Loucy (cell line): ENCODE data around the gene COL21A1.

Experiments used
- H2AFZ ChIP-seq: fragments of 200-600 bp; sonication (generic); 2 replicates; pipeline ENCODE4 v1.6.0; 2016; ENCODE audit warnings: antibody characterized with exemption, mild to moderate bottlenecking, low read length, moderate library complexity
- H3F3A ChIP-seq: fragments of 200-600 bp; 2 replicates; pipeline ENCODE4 v1.6.0; 2016; ENCODE audit warnings: antibody characterized with exemption, low read depth, mild to moderate bottlenecking
- H3K27me3 ChIP-seq: fragments of 200-600 bp; sonication (generic); 2 replicates; pipeline ENCODE4 v1.6.1; 2014; ENCODE audit warnings: low read length, mild to moderate bottlenecking; ENCODE audit not compliant: insufficient read depth, poor library complexity, severe bottlenecking
- H3K36me3 ChIP-seq: fragments of 200-600 bp; sonication (generic); 2 replicates; pipeline ENCODE4 v1.6.1; 2016; ENCODE audit warnings: low read length; ENCODE audit not compliant: insufficient read depth
- H3K4me1 ChIP-seq: fragments of 200-600 bp; sonication (generic); 2 replicates; pipeline ENCODE4 v1.5.1; 2014; ENCODE audit warnings: low read length, mild to moderate bottlenecking; ENCODE audit not compliant: insufficient read depth, poor library complexity, severe bottlenecking
- H3K4me2 ChIP-seq: fragments of 200-600 bp; sonication (generic); 2 replicates; pipeline ENCODE4 v1.6.0; 2014; ENCODE audit warnings: antibody characterized with exemption, low read length, low read depth, mild to moderate bottlenecking; ENCODE audit not compliant: poor library complexity, severe bottlenecking
- H3K4me3 ChIP-seq: fragments of 200-600 bp; sonication (generic); 2 replicates; pipeline ENCODE4 v1.5.1; 2014; ENCODE audit warnings: low read length, mild to moderate bottlenecking, mixed read lengths; ENCODE audit not compliant: poor library complexity, severe bottlenecking
- H3K79me2 ChIP-seq: fragments of 200-600 bp; sonication (generic); 2 replicates; pipeline ENCODE4 v1.6.1; 2014; ENCODE audit warnings: low read length; ENCODE audit not compliant: insufficient read depth
- H3K9ac ChIP-seq: fragments of 200-600 bp; sonication (generic); 2 replicates; pipeline ENCODE4 v1.6.0; 2014; ENCODE audit warnings: mild to moderate bottlenecking, low read depth, low read length, moderate library complexity; ENCODE audit not compliant: poor library complexity, severe bottlenecking
- H3K9me2 ChIP-seq: fragments of 200-600 bp; sonication (generic); replicated peaks from 2 replicates; pipeline ENCODE4 v1.6.1; 2016; ENCODE audit warnings: low read depth, low read length, mixed read lengths
- H3K9me3 ChIP-seq: fragments of 200-600 bp; sonication (generic); 2 replicates; pipeline ENCODE4 v1.6.1; 2014; ENCODE audit warnings: mild to moderate bottlenecking, antibody characterized with exemption, low read length, low read depth; ENCODE audit not compliant: insufficient read depth
- H4K20me1 ChIP-seq: fragments of 200-600 bp; sonication (generic); 2 replicates; pipeline ENCODE4 v1.6.0; 2014; ENCODE audit warnings: antibody characterized with exemption, low read length, mild to moderate bottlenecking; ENCODE audit not compliant: insufficient read depth, poor library complexity, severe bottlenecking
- CTCF ChIP-seq: fragments of 200-600 bp; sonication (generic); conservative IDR thresholded peaks from 2 replicates; pipeline ENCODE4 v1.5.1; 2014; ENCODE audit warnings: mild to moderate bottlenecking, antibody characterized with exemption, low read length
- EZH2phosphoT487 ChIP-seq: fragments of 200-600 bp; IDR thresholded peaks from 2 replicates; pipeline ENCODE4 v1.6.1; 2018; ENCODE audit warnings: antibody characterized with exemption, mild to moderate bottlenecking, moderate library complexity, borderline replicate concordance

The COL21A1 gene

DNA sequence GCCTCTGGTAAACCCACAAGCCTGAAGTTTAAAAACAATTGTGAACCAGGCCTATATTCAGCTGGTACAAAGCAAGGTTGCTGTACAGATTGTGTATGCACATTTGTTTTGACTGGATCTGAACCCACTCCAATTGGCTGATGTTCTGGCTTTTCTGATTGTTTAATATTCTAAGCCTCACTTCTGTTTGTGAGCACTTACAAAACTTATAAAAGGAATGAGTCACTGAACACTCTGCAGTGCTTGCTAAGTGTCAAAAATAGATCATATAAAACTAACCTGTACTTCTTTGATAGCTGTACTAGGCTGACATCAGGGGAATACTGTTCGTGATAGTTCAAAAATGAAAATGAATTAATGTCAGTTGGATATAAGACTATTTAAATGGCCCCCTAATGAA, 12.1 kb downstream of the COL21A1 start:
- Histone ChIP-seq H3K4me1 (peaks cover 32% of the 10 kb centered on the region), H3K4me2 (no peak overlapping the region), H3K36me3 (no peaks in the 10 kb centered on the region)

DNA sequence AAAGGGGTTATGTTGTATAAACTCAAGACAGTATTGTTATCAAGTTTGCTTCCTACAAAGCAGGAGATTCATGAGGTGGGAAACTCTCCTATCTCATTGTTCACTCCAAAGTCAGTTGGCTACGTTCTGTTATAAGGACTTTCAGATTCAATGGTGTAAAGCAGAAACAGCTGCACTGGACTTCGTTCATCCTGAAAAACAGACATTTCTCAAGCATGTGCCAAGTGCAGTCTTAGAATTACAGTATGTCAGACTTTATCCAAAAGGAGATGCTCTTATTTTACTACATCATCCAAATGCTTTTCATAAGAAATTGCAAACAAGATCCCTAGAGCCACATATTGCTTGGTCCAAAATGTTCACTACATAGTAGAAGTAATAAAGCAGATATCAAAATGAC, 14.9 kb downstream of the COL21A1 start:
- H3K9me2 ChIP-seq: no peaks in the 10 kb centered on the region

More for the DNA sequence above, 12.1 kb downstream of the COL21A1 start:
- no peak overlapping the region for H3K9ac ChIP-seq
- H3K9me2 ChIP-seq: no peaks in the 10 kb centered on the region
- no peaks in the 10 kb centered on the region for H3K27me3 ChIP-seq
- no peak overlapping the region for H2AFZ ChIP-seq
- no peaks in the 10 kb centered on the region for H4K20me1 ChIP-seq
- no peaks in the 10 kb centered on the region for H3K9me3 ChIP-seq
- H3F3A ChIP-seq: no peaks in the 10 kb centered on the region
- no peak for TF ChIP-seq CTCF
- no peak for TF ChIP-seq EZH2phosphoT487
- H3K4me3 ChIP-seq: no peak overlapping the region
- H3K79me2 ChIP-seq: no peaks in the 10 kb centered on the region

DNA sequence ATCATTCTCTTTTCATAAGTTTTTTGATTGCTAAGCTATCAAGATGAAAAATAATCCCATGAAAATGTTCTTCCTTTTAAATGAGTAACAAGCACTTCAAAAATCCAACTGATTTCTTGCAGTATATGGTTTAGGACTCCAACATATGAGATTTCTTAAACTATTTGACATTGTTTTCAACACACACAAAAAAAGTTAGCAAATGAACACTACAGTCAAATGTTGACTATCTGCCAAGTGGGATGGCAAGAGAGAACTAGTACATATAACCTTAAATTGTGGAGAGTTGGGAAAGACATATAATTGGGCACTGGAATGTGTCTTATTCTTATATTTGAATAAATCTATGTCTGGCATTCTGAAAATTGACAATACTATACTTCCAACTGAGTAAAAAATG, 15.6 kb downstream of the COL21A1 start:
- Histone ChIP-seq H3F3A (no peaks in the 10 kb centered on the region), H3K4me3 (no peak overlapping the region), H3K36me3 (no peaks in the 10 kb centered on the region), H3K9me3 (no peaks in the 10 kb centered on the region), H3K4me2 (no peak overlapping the region), H4K20me1 (no peaks in the 10 kb centered on the region), H3K27me3 (no peaks in the 10 kb centered on the region), H3K9ac (no peak overlapping the region), H3K9me2 (no peaks in the 10 kb centered on the region), H3K4me1 (peaks cover 31% of the 10 kb centered on the region), H3K79me2 (no peaks in the 10 kb centered on the region), H2AFZ (no peak overlapping the region)
- TF ChIP-seq EZH2phosphoT487 (no peak), CTCF (no peak)

More for the DNA sequence above, 14.9 kb downstream of the COL21A1 start:
- Histone ChIP-seq H3K9ac (no peak overlapping the region), H3K36me3 (no peaks in the 10 kb centered on the region), H3K9me3 (no peaks in the 10 kb centered on the region), H3K4me1 (peaks cover 25% of the 10 kb centered on the region), H3K79me2 (no peaks in the 10 kb centered on the region), H2AFZ (no peak overlapping the region), H3F3A (no peaks in the 10 kb centered on the region), H3K27me3 (no peaks in the 10 kb centered on the region), H4K20me1 (no peaks in the 10 kb centered on the region), H3K4me3 (no peak overlapping the region), H3K4me2 (no peak overlapping the region)
- no peak for TF ChIP-seq EZH2phosphoT487
- no peak for TF ChIP-seq CTCF
